ENCODE results near the gene FXYD3. TPM values are rescaled to one million over a fixed set of nuclear protein-coding genes. Genes with fewer than 3 reads are reported as not detected.

Gene FXYD3
- total and polyA plus RNA-seq, 2 of the 13 experiments (the other 11 are each of a cell fraction or from before 2014, with no cell fraction given), result 4.9 TPM; not detected in 1

DNA sequence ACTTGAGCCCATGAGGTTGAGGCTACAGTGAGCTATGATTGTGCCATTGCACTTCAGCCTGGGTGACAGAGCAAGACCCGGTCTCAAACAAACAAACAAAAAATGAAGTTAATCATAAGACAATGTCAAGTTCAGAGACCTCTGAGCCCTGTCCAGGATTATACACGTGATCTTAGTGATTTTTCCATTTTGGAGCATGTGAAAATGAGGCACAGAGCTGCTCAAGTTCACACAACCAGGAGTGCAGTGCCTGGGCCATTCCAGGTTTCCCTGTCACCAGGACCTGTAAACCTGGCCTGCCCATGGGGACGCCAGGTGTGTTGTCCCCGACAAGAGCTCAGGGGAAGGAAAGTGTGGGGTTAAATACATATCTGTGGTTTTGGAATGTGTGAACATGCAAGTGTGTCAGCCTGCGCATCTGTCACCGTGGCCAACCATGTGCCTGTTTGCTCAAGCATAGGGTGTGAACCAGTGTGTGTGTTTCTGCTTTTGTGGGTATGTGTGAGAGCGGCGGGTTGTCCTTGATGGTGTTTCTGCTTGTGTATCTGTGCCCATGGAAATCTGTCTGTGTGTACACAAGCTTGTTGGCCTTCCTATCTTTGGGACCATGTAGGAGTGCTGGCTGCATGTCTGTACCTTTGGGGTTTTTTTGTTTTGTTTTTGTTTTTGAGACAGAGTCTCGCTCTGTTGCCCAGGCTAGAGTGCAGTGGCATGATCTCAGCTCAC, 21.5 kb downstream of the FXYD3 start (continued):
- TF ChIP-seq, protein P1, sequence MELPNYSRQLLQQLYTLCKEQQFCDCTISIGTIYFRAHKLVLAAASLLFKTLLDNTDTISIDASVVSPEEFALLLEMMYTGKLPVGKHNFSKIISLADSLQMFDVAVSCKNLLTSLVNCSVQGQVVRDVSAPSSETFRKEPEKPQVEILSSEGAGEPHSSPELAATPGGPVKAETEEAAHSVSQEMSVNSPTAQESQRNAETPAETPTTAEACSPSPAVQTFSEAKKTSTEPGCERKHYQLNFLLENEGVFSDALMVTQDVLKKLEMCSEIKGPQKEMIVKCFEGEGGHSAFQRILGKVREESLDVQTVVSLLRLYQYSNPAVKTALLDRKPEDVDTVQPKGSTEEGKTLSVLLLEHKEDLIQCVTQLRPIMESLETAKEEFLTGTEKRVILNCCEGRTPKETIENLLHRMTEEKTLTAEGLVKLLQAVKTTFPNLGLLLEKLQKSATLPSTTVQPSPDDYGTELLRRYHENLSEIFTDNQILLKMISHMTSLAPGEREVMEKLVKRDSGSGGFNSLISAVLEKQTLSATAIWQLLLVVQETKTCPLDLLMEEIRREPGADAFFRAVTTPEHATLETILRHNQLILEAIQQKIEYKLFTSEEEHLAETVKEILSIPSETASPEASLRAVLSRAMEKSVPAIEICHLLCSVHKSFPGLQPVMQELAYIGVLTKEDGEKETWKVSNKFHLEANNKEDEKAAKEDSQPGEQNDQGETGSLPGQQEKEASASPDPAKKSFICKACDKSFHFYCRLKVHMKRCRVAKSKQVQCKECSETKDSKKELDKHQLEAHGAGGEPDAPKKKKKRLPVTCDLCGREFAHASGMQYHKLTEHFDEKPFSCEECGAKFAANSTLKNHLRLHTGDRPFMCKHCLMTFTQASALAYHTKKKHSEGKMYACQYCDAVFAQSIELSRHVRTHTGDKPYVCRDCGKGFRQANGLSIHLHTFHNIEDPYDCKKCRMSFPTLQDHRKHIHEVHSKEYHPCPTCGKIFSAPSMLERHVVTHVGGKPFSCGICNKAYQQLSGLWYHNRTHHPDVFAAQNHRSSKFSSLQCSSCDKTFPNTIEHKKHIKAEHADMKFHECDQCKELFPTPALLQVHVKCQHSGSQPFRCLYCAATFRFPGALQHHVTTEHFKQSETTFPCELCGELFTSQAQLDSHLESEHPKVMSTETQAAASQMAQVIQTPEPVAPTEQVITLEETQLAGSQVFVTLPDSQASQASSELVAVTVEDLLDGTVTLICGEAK (IDR thresholded peaks at IDR 0.05), result no peak
- TF ChIP-seq, protein P1 (CRISPR knock-in tag; IDR thresholded peaks at IDR 0.05), result no peak
- TF ChIP-seq ZNF772 (CRISPR knock-in tag; IDR thresholded peaks at IDR 0.05), result no peak
- TF ChIP-seq, protein P2, sequence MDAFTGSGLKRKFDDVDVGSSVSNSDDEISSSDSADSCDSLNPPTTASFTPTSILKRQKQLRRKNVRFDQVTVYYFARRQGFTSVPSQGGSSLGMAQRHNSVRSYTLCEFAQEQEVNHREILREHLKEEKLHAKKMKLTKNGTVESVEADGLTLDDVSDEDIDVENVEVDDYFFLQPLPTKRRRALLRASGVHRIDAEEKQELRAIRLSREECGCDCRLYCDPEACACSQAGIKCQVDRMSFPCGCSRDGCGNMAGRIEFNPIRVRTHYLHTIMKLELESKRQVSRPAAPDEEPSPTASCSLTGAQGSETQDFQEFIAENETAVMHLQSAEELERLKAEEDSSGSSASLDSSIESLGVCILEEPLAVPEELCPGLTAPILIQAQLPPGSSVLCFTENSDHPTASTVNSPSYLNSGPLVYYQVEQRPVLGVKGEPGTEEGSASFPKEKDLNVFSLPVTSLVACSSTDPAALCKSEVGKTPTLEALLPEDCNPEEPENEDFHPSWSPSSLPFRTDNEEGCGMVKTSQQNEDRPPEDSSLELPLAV (CRISPR knock-in tag; conservative IDR thresholded peaks at IDR 0.05; ENCODE audit: low read depth), result no peak
- TF ChIP-seq, protein P3, sequence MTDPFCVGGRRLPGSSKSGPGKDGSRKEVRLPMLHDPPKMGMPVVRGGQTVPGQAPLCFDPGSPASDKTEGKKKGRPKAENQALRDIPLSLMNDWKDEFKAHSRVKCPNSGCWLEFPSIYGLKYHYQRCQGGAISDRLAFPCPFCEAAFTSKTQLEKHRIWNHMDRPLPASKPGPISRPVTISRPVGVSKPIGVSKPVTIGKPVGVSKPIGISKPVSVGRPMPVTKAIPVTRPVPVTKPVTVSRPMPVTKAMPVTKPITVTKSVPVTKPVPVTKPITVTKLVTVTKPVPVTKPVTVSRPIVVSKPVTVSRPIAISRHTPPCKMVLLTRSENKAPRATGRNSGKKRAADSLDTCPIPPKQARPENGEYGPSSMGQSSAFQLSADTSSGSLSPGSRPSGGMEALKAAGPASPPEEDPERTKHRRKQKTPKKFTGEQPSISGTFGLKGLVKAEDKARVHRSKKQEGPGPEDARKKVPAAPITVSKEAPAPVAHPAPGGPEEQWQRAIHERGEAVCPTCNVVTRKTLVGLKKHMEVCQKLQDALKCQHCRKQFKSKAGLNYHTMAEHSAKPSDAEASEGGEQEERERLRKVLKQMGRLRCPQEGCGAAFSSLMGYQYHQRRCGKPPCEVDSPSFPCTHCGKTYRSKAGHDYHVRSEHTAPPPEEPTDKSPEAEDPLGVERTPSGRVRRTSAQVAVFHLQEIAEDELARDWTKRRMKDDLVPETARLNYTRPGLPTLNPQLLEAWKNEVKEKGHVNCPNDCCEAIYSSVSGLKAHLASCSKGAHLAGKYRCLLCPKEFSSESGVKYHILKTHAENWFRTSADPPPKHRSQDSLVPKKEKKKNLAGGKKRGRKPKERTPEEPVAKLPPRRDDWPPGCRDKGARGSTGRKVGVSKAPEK (CRISPR knock-in tag; IDR thresholded peaks at IDR 0.05; ENCODE audit: borderline replicate concordance), result no peak
- TF ChIP-seq, protein P4, sequence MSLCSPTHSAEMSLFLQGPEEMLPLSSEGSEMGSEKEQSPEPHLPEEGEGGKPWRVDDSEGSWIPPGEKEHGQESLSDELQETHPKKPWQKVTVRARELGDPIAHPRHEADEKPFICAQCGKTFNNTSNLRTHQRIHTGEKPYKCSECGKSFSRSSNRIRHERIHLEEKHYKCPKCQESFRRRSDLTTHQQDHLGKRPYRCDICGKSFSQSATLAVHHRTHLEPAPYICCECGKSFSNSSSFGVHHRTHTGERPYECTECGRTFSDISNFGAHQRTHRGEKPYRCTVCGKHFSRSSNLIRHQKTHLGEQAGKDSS (CRISPR knock-in tag; IDR thresholded peaks at IDR 0.05; ENCODE audit: borderline replicate concordance, low read depth), result no peak
- no peak for TF ChIP-seq TMF1 (CRISPR knock-in tag; IDR thresholded peaks at IDR 0.05; ENCODE audit: low read depth)
- TF ChIP-seq, protein P5, sequence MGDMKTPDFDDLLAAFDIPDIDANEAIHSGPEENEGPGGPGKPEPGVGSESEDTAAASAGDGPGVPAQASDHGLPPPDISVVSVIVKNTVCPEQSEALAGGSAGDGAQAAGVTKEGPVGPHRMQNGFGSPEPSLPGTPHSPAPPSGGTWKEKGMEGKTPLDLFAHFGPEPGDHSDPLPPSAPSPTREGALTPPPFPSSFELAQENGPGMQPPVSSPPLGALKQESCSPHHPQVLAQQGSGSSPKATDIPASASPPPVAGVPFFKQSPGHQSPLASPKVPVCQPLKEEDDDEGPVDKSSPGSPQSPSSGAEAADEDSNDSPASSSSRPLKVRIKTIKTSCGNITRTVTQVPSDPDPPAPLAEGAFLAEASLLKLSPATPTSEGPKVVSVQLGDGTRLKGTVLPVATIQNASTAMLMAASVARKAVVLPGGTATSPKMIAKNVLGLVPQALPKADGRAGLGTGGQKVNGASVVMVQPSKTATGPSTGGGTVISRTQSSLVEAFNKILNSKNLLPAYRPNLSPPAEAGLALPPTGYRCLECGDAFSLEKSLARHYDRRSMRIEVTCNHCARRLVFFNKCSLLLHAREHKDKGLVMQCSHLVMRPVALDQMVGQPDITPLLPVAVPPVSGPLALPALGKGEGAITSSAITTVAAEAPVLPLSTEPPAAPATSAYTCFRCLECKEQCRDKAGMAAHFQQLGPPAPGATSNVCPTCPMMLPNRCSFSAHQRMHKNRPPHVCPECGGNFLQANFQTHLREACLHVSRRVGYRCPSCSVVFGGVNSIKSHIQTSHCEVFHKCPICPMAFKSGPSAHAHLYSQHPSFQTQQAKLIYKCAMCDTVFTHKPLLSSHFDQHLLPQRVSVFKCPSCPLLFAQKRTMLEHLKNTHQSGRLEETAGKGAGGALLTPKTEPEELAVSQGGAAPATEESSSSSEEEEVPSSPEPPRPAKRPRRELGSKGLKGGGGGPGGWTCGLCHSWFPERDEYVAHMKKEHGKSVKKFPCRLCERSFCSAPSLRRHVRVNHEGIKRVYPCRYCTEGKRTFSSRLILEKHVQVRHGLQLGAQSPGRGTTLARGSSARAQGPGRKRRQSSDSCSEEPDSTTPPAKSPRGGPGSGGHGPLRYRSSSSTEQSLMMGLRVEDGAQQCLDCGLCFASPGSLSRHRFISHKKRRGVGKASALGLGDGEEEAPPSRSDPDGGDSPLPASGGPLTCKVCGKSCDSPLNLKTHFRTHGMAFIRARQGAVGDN (CRISPR knock-in tag; IDR thresholded peaks at IDR 0.05), result peak; percentile 67
